ENCODE results near the gene B3GNT5.
A peak's percentile ranks its signal among the peaks of the same experiment; 100 is the strongest.

Gene B3GNT5

GRCh38 chr3:183272142-183272541, 19.1 kb downstream of the B3GNT5 start:
- peaks cover 62% of the 10 kb centered on the region for H3K4me1 ChIP-seq (ENCODE audit: control insufficient read depth, insufficient read depth, low read length)
- no peaks in the 10 kb centered on the region for H3K9me3 ChIP-seq (ENCODE audit: control insufficient read depth, low read length)
- H3K36me3 ChIP-seq (ENCODE audit: control insufficient read depth, insufficient read depth, low read length) = no peaks in the 10 kb centered on the region
- H3K27me3 ChIP-seq (ENCODE audit: control insufficient read depth, insufficient read depth, low read length) = no peaks in the 10 kb centered on the region
- H3K9ac ChIP-seq (ENCODE audit: low read length) = no peak overlapping the region
- no peak overlapping the region for H3K4me3 ChIP-seq (ENCODE audit: low read length)

- Histone ChIP-seq H3K36me3 (ENCODE audit: control insufficient read depth, insufficient read depth, low read length) (no peaks in the 10 kb centered on the region), H3K9ac (ENCODE audit: low read length) (no peak overlapping the region), H3K4me1 (ENCODE audit: control insufficient read depth, insufficient read depth, low read length) (peaks cover 55% of the 10 kb centered on the region), H3K4me3 (ENCODE audit: low read length) (no peak overlapping the region), H3K27me3 (ENCODE audit: control insufficient read depth, insufficient read depth, low read length) (no peaks in the 10 kb centered on the region), H3K9me3 (ENCODE audit: control insufficient read depth, low read length) (no peaks in the 10 kb centered on the region)
Observed at GRCh38 chr3:183272791-183273190, 19.7 kb downstream of the B3GNT5 start.

- Histone ChIP-seq H3K4me3 (ENCODE audit: low read length) (no peak overlapping the region), H3K36me3 (ENCODE audit: control insufficient read depth, insufficient read depth, low read length) (no peaks in the 10 kb centered on the region), H3K9me3 (ENCODE audit: control insufficient read depth, low read length) (no peaks in the 10 kb centered on the region), H3K27me3 (ENCODE audit: control insufficient read depth, insufficient read depth, low read length) (no peaks in the 10 kb centered on the region), H3K9ac (ENCODE audit: low read length) (no peak overlapping the region), H3K4me1 (ENCODE audit: control insufficient read depth, insufficient read depth, low read length) (peaks cover 37% of the 10 kb centered on the region)
Observed at GRCh38 chr3:183274609-183275008, 21.6 kb downstream of the B3GNT5 start.

- Histone ChIP-seq H3K4me3 (ENCODE audit: low read length) (no peak overlapping the region), H3K4me1 (ENCODE audit: control insufficient read depth, insufficient read depth, low read length) (peaks cover 29% of the 10 kb centered on the region), H3K27me3 (ENCODE audit: control insufficient read depth, insufficient read depth, low read length) (no peaks in the 10 kb centered on the region), H3K36me3 (ENCODE audit: control insufficient read depth, insufficient read depth, low read length) (no peaks in the 10 kb centered on the region), H3K9ac (ENCODE audit: low read length) (no peak overlapping the region), H3K9me3 (ENCODE audit: control insufficient read depth, low read length) (no peaks in the 10 kb centered on the region)
Observed at GRCh38 chr3:183275418-183275817, 22.4 kb downstream of the B3GNT5 start.

- Histone ChIP-seq H3K4me3 (ENCODE audit: low read length) (no peak overlapping the region), H3K36me3 (ENCODE audit: control insufficient read depth, insufficient read depth, low read length) (no peaks in the 10 kb centered on the region), H3K9ac (ENCODE audit: low read length) (no peak overlapping the region), H3K4me1 (ENCODE audit: control insufficient read depth, insufficient read depth, low read length) (peaks cover 27% of the 10 kb centered on the region), H3K27me3 (ENCODE audit: control insufficient read depth, insufficient read depth, low read length) (no peaks in the 10 kb centered on the region), H3K9me3 (ENCODE audit: control insufficient read depth, low read length) (no peaks in the 10 kb centered on the region)
Observed at GRCh38 chr3:183275937-183276336, 22.9 kb downstream of the B3GNT5 start.

- H3K9me3 ChIP-seq (ENCODE audit: control insufficient read depth, low read length) = no peaks in the 10 kb centered on the region
- H3K27me3 ChIP-seq (ENCODE audit: control insufficient read depth, insufficient read depth, low read length) = no peaks in the 10 kb centered on the region
- no peak overlapping the region for H3K9ac ChIP-seq (ENCODE audit: low read length)
- H3K4me3 ChIP-seq (ENCODE audit: low read length) = no peak overlapping the region
- H3K36me3 ChIP-seq (ENCODE audit: control insufficient read depth, insufficient read depth, low read length) = no peaks in the 10 kb centered on the region
- H3K4me1 ChIP-seq (ENCODE audit: control insufficient read depth, insufficient read depth, low read length) = peaks cover 27% of the 10 kb centered on the region
Observed at GRCh38 chr3:183277260-183277659, 24.2 kb downstream of the B3GNT5 start.

- Histone ChIP-seq H3K4me1 (ENCODE audit: control insufficient read depth, insufficient read depth, low read length) (peaks cover 22% of the 10 kb centered on the region), H3K36me3 (ENCODE audit: control insufficient read depth, insufficient read depth, low read length) (no peaks in the 10 kb centered on the region), H3K27me3 (ENCODE audit: control insufficient read depth, insufficient read depth, low read length) (no peaks in the 10 kb centered on the region), H3K9ac (ENCODE audit: low read length) (no peak overlapping the region), H3K4me3 (ENCODE audit: low read length) (no peak overlapping the region), H3K9me3 (ENCODE audit: control insufficient read depth, low read length) (no peaks in the 10 kb centered on the region)
Observed at GRCh38 chr3:183278479-183279088, 25.5 kb downstream of the B3GNT5 start.

GRCh38 chr3:183279371-183279770, 26.3 kb downstream of the B3GNT5 start:
- Histone ChIP-seq H3K9me3 (ENCODE audit: control insufficient read depth, low read length) (no peaks in the 10 kb centered on the region), H3K27me3 (ENCODE audit: control insufficient read depth, insufficient read depth, low read length) (no peaks in the 10 kb centered on the region), H3K36me3 (ENCODE audit: control insufficient read depth, insufficient read depth, low read length) (no peaks in the 10 kb centered on the region), H3K9ac (ENCODE audit: low read length) (no peak overlapping the region), H3K4me1 (ENCODE audit: control insufficient read depth, insufficient read depth, low read length) (peaks cover 19% of the 10 kb centered on the region), H3K4me3 (ENCODE audit: low read length) (no peak overlapping the region)

- H3K4me3 ChIP-seq (ENCODE audit: low read length) = no peak overlapping the region
- peaks cover 18% of the 10 kb centered on the region for H3K4me1 ChIP-seq (ENCODE audit: control insufficient read depth, insufficient read depth, low read length)
- H3K9ac ChIP-seq (ENCODE audit: low read length) = no peak overlapping the region
- H3K36me3 ChIP-seq (ENCODE audit: control insufficient read depth, insufficient read depth, low read length) = no peaks in the 10 kb centered on the region
- no peaks in the 10 kb centered on the region for H3K27me3 ChIP-seq (ENCODE audit: control insufficient read depth, insufficient read depth, low read length)
- no peaks in the 10 kb centered on the region for H3K9me3 ChIP-seq (ENCODE audit: control insufficient read depth, low read length)
Observed at GRCh38 chr3:183281126-183281797, 28.2 kb downstream of the B3GNT5 start.

- Histone ChIP-seq H3K9ac (ENCODE audit: low read length) (no peak overlapping the region), H3K36me3 (ENCODE audit: control insufficient read depth, insufficient read depth, low read length) (no peaks in the 10 kb centered on the region), H3K9me3 (ENCODE audit: control insufficient read depth, low read length) (no peaks in the 10 kb centered on the region), H3K27me3 (ENCODE audit: control insufficient read depth, insufficient read depth, low read length) (no peaks in the 10 kb centered on the region), H3K4me1 (ENCODE audit: control insufficient read depth, insufficient read depth, low read length) (peaks cover 25% of the 10 kb centered on the region), H3K4me3 (ENCODE audit: low read length) (no peak overlapping the region)
Observed at GRCh38 chr3:183283886-183284285, 30.8 kb downstream of the B3GNT5 start.

GRCh38 chr3:183284570-183284969, 31.5 kb downstream of the B3GNT5 start:
- H3K27me3 ChIP-seq (ENCODE audit: control insufficient read depth, insufficient read depth, low read length) = no peaks in the 10 kb centered on the region
- H3K9ac ChIP-seq (ENCODE audit: low read length) = no peak overlapping the region
- peaks cover 25% of the 10 kb centered on the region for H3K4me1 ChIP-seq (ENCODE audit: control insufficient read depth, insufficient read depth, low read length)
- no peak overlapping the region for H3K4me3 ChIP-seq (ENCODE audit: low read length)
- no peaks in the 10 kb centered on the region for H3K36me3 ChIP-seq (ENCODE audit: control insufficient read depth, insufficient read depth, low read length)
- H3K9me3 ChIP-seq (ENCODE audit: control insufficient read depth, low read length) = no peaks in the 10 kb centered on the region

GRCh38 chr3:183285318-183285717, 32.3 kb downstream of the B3GNT5 start:
- peaks cover 25% of the 10 kb centered on the region for H3K4me1 ChIP-seq (ENCODE audit: control insufficient read depth, insufficient read depth, low read length)
- no peaks in the 10 kb centered on the region for H3K27me3 ChIP-seq (ENCODE audit: control insufficient read depth, insufficient read depth, low read length)
- no peaks in the 10 kb centered on the region for H3K9me3 ChIP-seq (ENCODE audit: control insufficient read depth, low read length)
- no peak overlapping the region for H3K4me3 ChIP-seq (ENCODE audit: low read length)
- H3K9ac ChIP-seq (ENCODE audit: low read length) = peak overlapping the region; percentile 63
- H3K36me3 ChIP-seq (ENCODE audit: control insufficient read depth, insufficient read depth, low read length) = no peaks in the 10 kb centered on the region
